Vagina (tissue), 2 donors: Measurements from ENCODE around the gene TSPAN14.

Experiments
- POLR2A ChIP-seq, 2 donors: fragments of 450-650 bp; IDR thresholded peaks; one replicate each; pipeline ENCODE4 v1.6.1; 2017; ENCODE audit warnings: antibody characterized with exemption in 2 of 2, mild to moderate bottlenecking in 2 of 2, moderate library complexity in 2 of 2
- POLR2AphosphoS5 ChIP-seq, 2 donors: sonication (generic); formaldehyde crosslinking; IDR thresholded peaks; one replicate each; pipeline ENCODE4 v1.9.0; 2017; ENCODE audit warnings: antibody characterized with exemption in 2 of 2, mild to moderate bottlenecking in 2 of 2, low read depth in 1 of 2; ENCODE audit not compliant: insufficient read depth in 1 of 2
- TF ChIP-seq, protein P1 (sequence below), 3 experiments: fragments of 450-650 bp in 2 of 3; fragments of 200-600 bp in 1 of 3; sonication (generic) in 1 of 3; IDR thresholded peaks; one replicate each; pipeline ENCODE4 v1.5.1; 2017 to 2019; ENCODE audit warnings: antibody characterized with exemption in 3 of 3, mild to moderate bottlenecking in 2 of 3, moderate library complexity in 2 of 3

DNA sequence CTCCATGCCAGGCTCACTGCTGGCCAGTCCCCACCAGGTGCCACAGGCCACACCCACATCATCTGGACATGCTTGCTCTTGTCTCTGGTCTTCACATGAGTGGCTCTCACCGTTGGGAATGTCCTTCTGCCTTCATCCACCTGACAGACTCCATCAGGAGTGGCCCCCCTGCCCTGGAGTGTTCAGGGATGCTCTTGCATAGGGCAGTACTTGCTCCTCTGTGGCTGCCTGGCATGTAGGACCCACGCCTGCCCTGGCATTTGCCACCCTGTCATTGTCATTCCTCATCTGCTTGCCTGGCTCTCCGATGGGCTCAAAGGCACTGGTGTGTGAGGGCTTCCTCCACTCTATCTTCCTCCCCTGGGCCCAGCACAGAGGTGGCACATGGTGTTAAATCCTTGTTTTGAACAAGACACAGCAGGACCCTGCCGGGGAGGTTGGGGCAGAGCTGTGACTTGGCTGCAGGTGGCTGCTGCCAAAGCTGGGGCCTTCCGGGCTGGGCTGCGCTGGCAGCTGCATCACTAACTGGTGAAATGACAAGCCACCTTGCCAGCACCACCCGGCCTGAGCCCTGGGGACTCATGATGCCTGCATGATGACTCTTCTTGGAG, 85.4 kb downstream of the TSPAN14 start:
- TF ChIP-seq POLR2A (IDR thresholded peaks at IDR 0.05) (no peak), POLR2AphosphoS5 (IDR thresholded peaks at IDR 0.05; ENCODE audit: insufficient read depth in 1 of 2, low read depth in 1 of 2) (no peak)
- TF ChIP-seq, protein P1, sequence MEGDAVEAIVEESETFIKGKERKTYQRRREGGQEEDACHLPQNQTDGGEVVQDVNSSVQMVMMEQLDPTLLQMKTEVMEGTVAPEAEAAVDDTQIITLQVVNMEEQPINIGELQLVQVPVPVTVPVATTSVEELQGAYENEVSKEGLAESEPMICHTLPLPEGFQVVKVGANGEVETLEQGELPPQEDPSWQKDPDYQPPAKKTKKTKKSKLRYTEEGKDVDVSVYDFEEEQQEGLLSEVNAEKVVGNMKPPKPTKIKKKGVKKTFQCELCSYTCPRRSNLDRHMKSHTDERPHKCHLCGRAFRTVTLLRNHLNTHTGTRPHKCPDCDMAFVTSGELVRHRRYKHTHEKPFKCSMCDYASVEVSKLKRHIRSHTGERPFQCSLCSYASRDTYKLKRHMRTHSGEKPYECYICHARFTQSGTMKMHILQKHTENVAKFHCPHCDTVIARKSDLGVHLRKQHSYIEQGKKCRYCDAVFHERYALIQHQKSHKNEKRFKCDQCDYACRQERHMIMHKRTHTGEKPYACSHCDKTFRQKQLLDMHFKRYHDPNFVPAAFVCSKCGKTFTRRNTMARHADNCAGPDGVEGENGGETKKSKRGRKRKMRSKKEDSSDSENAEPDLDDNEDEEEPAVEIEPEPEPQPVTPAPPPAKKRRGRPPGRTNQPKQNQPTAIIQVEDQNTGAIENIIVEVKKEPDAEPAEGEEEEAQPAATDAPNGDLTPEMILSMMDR (IDR thresholded peaks at IDR 0.05), result no peak
